Activated T-cell treated with anti-CD3 and anti-CD28 coated beads, Interleukin-2, amount 50 U/mL, for 72 hours (primary cell): ENCODE results near the gene ANKRD36. TPM values are rescaled to one million over a fixed set of nuclear protein-coding genes. Genes with fewer than 3 reads are reported as not detected.
"Not testable (repeated sequence)": the region's sequence is repeated elsewhere in the genome, so short reads cannot be mapped to it uniquely, and the experiment has no call there.

ENCODE experiments used
- ATAC-seq, 2 donors: fragments of 150-1000 bp; cut with Tn5 transposase; replicated peaks in 1 of 2; 2 replicates each; pipeline ENCODE4 v1.10.0; 2021; ENCODE audit warnings: moderate library complexity in 2 of 2, mild to moderate bottlenecking in 1 of 2
- DNase-seq, 2 donors: peaks; one replicate each; pipeline ENCODE4 v3.0.0; 2021 to 2022; ENCODE audit warnings: mixed read lengths in 1 of 2
- H3K27ac Mint-ChIP-seq: one replicate; pipeline ENCODE4 v1.8.0; 2022; ENCODE audit warnings: mild to moderate bottlenecking, moderate library complexity, mixed read lengths
- H3K27me3 Mint-ChIP-seq: one replicate; pipeline ENCODE4 v1.8.0; 2022; ENCODE audit warnings: low read depth, mixed read lengths
- H3K36me3 Mint-ChIP-seq, 2 donors: one replicate each; pipeline ENCODE4 v1.8.0; 2022; ENCODE audit warnings: mixed read lengths in 2 of 2, mild to moderate bottlenecking in 1 of 2; ENCODE audit not compliant: insufficient read depth in 2 of 2
- H3K4me1 Mint-ChIP-seq: one replicate; pipeline ENCODE4 v1.8.0; 2022; ENCODE audit warnings: low read depth, mixed read lengths
- H3K4me3 Mint-ChIP-seq, 2 donors: one replicate each; pipeline ENCODE4 v1.8.0; 2022; ENCODE audit warnings: mild to moderate bottlenecking in 2 of 2, mixed read lengths in 2 of 2, moderate library complexity in 2 of 2
- H3K9me3 Mint-ChIP-seq, 2 donors: one replicate each; pipeline ENCODE4 v1.8.0; 2022; ENCODE audit warnings: mixed read lengths in 2 of 2
- total RNA-seq, 2 donors: library from RNA; stranded (reverse); gene quantifications; one replicate each; pipeline ENCODE4 v1.2.3, GENCODE V29; 2022

The ANKRD36 gene
- total RNA-seq, 2 donors from 2014 or later, result 36.1 to 40.7 TPM

DNA sequence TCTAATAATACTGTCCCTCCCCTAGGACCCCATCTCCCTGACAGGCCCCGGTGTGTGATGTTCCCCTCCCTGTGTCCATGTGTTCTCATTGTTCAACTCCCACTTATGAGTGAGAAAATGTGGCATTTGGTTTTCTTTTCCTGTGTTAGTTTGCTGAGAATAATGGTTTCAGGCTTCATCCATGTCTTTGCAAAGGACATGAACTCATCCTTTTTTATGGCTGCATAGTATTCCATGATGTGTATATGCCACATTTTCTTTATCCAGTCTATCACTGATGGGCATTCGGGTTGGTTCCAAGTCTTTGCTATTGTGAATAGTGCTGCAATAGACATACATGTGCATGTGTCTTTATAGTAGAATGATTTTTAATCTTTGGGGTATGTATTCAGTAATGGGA lies 55.6 kb downstream of the ANKRD36 start:
- not testable (repeated sequence) for H3K9me3 Mint-ChIP-seq, DNase-seq, H3K4me1 Mint-ChIP-seq, H3K27ac Mint-ChIP-seq, H3K4me3 Mint-ChIP-seq, H3K27me3 Mint-ChIP-seq, ATAC-seq
- peaks cover 14 to 27% of the 10 kb centered on the region in 2 donors for H3K36me3 Mint-ChIP-seq

DNA sequence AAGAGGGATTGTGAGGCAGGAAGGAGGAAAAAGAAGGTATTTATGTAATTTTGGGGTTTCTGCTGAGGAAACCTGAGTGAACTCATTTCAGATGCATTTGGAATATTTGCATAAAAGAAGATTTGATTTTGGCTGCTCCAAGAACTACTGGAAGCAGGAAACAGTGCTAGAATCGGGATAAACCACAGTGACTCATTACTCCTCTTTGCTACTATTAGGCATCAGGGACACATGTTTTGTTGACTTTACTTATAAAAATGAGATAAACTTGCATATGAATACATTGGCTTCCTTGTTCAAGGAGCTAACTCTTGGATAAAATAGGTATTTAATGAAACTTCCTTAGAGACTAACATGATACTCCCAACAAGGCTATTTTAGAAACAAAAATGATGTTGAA lies 67.4 kb downstream of the ANKRD36 start:
- DNase-seq, H3K4me1 Mint-ChIP-seq, H3K4me3 Mint-ChIP-seq, H3K27me3 Mint-ChIP-seq, H3K9me3 Mint-ChIP-seq, ATAC-seq, H3K27ac Mint-ChIP-seq: not testable (repeated sequence)
- H3K36me3 Mint-ChIP-seq, result peaks cover 6 to 16% of the 10 kb centered on the region in 2 donors

DNA sequence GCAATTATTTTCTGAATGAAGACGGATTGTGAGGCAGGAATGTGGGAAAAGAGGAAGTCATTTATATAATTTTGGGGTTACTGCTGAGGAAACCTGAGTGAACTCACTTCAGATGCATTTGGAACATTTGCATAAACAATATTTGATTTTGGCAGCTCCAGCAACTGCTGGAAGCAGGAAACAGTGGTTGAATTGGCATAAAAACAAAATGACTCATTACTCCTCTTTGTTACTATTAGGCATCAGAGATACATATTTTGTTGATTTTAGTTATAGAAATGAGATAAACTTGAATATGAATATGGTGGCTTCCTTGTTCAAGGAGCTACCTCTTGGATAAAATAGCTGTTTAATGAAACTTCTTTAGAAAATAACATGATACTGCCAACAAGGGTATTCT lies 82.4 kb downstream of the ANKRD36 start:
- H3K4me3 Mint-ChIP-seq, H3K9me3 Mint-ChIP-seq, H3K4me1 Mint-ChIP-seq, ATAC-seq, H3K27me3 Mint-ChIP-seq, DNase-seq: not testable (repeated sequence)
- peak overlapping the region; percentile 13 for H3K27ac Mint-ChIP-seq
- peaks cover 6 to 20% of the 10 kb centered on the region in 2 donors for H3K36me3 Mint-ChIP-seq

DNA sequence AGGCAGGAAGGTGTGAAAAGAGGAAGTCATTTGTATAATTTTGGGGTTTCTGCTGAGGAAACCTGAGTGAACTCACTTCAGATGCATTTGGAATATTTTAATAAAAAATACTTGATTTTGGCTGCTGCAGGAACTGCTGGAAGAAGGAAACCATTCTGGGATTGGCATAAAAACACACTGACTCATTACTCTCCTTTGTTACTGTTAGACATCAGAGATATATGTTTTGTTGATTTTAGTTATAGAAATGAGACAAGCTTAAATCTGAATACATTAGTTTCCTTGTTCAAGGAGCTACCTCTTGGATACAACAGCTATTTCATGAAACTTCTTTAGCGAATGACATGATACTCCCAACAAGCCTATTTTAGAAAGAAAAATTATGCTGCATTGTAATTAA lies 84.3 kb downstream of the ANKRD36 start:
- ATAC-seq, H3K9me3 Mint-ChIP-seq, H3K27me3 Mint-ChIP-seq, H3K4me1 Mint-ChIP-seq, H3K27ac Mint-ChIP-seq, H3K4me3 Mint-ChIP-seq, DNase-seq: not testable (repeated sequence)
- peaks cover 3 to 16% of the 10 kb centered on the region in 2 donors for H3K36me3 Mint-ChIP-seq

DNA sequence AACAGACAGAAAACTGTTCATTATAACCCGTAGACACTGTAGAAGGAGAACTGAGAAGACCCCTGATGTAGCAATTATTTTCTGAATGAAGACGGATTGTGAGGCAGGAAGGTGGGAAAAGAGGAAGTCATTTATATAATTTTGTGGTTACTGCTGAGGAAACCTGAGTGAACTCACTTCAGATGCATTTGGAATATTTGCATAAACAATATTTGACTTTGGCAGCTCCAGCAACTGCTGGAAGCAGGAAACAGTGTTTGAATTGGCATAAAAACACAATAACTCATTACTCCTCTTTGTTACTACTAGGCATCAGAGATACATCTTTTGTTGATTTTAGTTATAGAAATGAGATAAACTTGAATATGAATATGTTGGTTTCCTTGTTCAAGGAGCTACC lies 87.9 kb downstream of the ANKRD36 start:
- H3K36me3 Mint-ChIP-seq, H3K4me3 Mint-ChIP-seq, H3K4me1 Mint-ChIP-seq, H3K27me3 Mint-ChIP-seq, ATAC-seq, DNase-seq, H3K9me3 Mint-ChIP-seq, H3K27ac Mint-ChIP-seq: not testable (repeated sequence)

DNA sequence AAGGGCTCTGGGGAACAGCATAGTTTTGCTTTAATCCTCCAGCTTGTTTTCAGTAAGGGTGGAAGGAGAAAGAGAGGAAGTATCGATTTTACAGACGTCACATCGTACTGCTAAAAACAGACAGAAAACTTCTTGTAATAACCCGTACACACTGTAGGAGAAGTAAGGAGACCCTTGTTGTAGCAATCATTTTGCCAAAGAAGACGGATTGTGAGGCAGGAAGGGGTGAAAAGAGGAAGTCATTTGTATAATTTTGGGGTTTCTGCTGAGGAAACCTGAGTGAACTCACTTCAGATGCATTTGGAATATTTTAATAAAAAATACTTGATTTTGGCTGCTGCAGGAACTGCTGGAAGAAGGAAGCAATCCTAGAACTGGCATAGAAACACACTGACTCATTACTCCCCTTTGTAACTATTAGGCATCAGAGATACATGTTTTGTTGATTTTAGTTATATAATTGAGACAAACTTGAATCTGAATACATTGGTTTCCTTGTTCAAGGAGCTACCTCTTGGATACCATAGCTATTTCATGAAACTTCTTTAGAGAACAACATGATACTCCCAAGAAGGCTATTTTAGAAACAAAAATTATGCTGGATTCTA lies 89.8 kb downstream of the ANKRD36 start:
- ATAC-seq, H3K4me1 Mint-ChIP-seq, H3K36me3 Mint-ChIP-seq, H3K4me3 Mint-ChIP-seq, H3K27ac Mint-ChIP-seq, DNase-seq, H3K27me3 Mint-ChIP-seq, H3K9me3 Mint-ChIP-seq: not testable (repeated sequence)

DNA sequence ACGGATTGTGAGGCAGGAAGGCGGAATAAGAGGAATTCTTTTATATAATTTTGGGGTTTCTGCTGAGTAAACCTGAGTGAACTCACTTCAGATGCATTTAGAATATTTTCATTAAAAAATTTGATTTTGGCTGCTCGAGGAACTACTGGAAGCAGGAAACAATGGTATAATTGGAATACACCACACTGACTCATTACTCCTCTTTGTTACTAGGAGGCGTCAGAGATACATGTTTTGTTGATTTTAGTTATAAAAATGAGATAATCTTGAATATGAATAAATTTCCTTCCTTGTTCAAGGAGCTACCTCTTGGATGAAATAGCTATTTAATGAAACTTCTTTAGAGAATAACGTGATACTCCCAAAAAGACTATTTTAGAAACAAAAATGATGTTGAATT lies 97.4 kb downstream of the ANKRD36 start:
- Mint-ChIP-seq H3K27ac (peak overlapping the region; percentile 74), H3K27me3 (no peaks in the 10 kb centered on the region), H3K36me3 (peaks cover 8 to 11% of the 10 kb centered on the region in 2 donors), H3K4me3 (no peak overlapping the region), H3K4me1 (no peaks in the 10 kb centered on the region), H3K9me3 (no peaks in the 10 kb centered on the region)
- DNase-seq (no peak), ATAC-seq (no peak)

DNA sequence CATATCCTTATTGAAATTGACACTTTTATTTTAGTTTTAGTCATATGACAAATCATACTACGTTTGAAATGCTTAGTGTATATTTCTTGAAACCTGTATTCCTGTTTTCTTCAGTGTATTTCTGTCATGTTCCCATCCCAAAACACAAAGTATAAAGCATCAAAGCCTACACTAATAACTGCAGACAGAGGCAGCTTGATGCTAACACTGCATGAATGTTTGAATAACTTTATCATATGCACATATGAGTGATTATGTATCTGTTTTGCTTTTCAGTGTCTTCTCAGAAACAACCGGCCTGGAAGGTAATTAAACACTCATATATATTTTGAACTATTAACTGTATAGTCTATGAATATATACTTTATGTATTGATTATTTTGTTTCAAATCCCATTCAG lies 102.1 kb downstream of the ANKRD36 start:
- H3K36me3 Mint-ChIP-seq, result peaks cover 8 to 17% of the 10 kb centered on the region in 2 donors
- H3K27ac Mint-ChIP-seq, H3K27me3 Mint-ChIP-seq, H3K9me3 Mint-ChIP-seq, ATAC-seq, H3K4me3 Mint-ChIP-seq, DNase-seq, H3K4me1 Mint-ChIP-seq: not testable (repeated sequence)

DNA sequence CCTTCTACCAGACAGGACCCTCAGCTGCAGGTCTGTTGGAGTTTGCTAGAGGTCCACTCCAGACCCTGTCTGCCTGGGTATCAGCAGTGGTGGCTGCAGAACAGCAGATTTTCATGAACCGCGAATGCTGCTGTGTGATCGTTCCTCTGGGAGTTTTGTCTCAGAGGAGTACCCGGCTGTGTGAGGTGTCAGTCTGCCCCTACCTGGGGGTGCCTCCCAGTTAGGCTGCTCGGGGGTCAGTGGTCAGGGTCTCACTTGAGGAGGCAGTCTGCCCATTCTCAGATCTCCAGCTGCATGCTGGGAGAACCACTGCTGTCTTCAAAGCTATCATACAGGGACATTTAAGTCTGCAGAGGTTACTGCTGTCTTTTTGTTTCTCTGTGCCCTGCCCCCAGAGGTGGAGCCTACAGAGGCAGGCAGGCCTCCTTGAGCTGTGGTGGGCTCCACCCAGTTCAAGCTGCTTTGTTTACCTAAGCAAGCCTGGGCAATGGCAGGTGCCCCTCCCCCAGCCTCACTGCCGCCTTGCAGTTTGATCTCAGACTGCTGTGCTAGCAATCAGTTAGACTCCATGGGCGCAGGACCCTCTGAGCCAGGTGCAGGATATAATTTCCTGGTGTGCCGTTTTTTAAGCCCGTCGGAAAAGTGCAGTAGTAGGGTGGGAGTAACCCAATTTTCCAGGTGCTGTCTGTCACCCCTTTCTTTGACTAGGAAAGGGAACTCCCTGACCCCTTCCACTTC lies 118.1 kb downstream of the ANKRD36 start:
- not testable (repeated sequence) for H3K27me3 Mint-ChIP-seq, H3K4me1 Mint-ChIP-seq, H3K27ac Mint-ChIP-seq, H3K4me3 Mint-ChIP-seq, H3K9me3 Mint-ChIP-seq, ATAC-seq, DNase-seq
- peaks cover 4 to 10% of the 10 kb centered on the region in 2 donors for H3K36me3 Mint-ChIP-seq

DNA sequence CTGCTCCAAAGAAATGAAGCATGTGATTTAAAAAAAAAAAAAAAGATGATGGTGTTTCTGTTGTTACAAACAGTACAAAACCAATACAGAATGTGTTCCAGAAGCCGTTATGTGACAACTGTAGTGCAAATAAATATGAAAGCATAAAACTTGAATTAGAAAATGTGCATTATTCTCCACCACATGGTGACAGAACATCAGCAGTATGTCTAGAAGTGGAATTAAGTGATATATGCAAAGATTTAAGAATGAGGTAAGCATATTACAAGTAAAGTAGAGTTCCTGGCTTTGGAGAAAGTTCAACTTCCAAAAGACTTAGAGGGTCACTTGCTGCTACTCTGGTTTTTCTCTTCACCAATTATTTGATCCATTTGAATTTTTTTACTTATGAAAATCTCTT lies 120.0 kb downstream of the ANKRD36 start:
- not testable (repeated sequence) for H3K27me3 Mint-ChIP-seq, DNase-seq, ATAC-seq, H3K36me3 Mint-ChIP-seq, H3K27ac Mint-ChIP-seq, H3K4me3 Mint-ChIP-seq, H3K9me3 Mint-ChIP-seq, H3K4me1 Mint-ChIP-seq

DNA sequence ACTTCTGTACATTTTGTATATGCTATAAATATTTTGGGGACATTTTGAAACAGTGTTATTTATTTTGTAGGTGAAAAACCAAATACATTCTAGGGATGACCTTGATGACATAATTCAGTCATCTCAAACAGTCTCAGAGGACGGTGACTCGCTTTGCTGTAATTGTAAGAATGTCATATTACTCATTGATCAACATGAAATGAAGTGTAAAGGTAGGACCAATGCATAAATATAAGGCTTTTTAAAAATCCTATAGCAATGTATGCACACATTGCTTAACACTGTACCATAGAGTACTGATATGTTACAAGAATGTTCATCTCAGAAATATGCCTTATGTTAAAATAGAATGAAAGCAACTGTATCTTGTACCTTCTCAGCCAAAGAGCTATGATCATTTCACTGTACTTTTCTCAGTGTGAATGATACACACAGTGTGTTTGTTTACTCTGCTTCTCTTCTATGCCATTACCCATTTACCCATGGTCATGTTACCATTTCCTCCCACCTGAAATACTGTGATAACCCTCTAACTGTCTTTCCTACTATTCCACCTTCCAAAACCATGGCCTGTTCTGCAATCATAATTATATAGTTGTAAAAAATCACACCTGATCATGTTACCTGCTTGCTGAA lies 120.8 kb downstream of the ANKRD36 start:
- not testable (repeated sequence) for H3K9me3 Mint-ChIP-seq, H3K27me3 Mint-ChIP-seq, H3K4me1 Mint-ChIP-seq, H3K27ac Mint-ChIP-seq, DNase-seq, H3K36me3 Mint-ChIP-seq, H3K4me3 Mint-ChIP-seq
- peak; percentile 93 for ATAC-seq

DNA sequence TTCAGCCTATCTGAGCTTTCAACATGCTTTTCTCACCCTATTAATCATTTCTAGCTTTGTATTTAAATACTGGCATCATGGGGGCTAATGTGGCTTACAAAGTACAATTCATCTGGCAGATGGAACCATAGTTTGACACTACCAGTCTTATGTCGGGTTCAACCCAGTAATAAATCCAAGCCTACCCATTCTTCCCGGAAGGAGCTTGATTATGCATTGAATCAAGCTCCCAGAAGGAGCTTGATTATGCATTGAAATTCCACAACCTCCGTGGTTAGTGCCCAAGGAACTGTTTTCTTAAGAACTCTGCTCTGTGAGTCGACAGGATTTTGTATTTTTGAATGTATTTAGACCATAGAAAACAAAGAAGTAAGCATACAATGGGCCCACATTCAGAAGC lies 148.2 kb downstream of the ANKRD36 start:
- not testable (repeated sequence) for ATAC-seq, DNase-seq, H3K4me3 Mint-ChIP-seq, H3K27me3 Mint-ChIP-seq, H3K9me3 Mint-ChIP-seq, H3K36me3 Mint-ChIP-seq, H3K27ac Mint-ChIP-seq, H3K4me1 Mint-ChIP-seq

DNA sequence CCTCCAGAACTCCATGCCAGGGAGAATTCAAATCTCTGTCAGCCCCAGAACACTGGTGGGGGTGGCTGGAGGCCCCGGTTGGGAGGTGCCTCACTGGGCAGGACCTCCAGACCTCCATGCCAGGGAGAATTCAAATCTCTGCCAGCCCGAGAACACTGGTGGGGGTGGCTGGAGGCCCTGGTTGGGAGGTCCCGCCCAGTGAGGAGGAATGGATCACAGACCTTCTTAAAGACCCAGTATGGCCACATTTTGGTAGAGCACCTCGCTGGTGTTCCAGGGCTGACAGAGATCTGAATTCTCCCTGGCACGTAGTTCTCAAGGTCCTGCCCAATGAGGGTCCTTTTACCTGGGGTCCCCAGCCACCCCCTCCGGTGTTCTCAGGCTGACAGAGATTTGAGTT lies 153.5 kb downstream of the ANKRD36 start:
- not testable (repeated sequence) for H3K4me1 Mint-ChIP-seq, H3K4me3 Mint-ChIP-seq, DNase-seq, H3K27me3 Mint-ChIP-seq, H3K36me3 Mint-ChIP-seq, H3K9me3 Mint-ChIP-seq, ATAC-seq, H3K27ac Mint-ChIP-seq
